Activated naive CD4-positive, alpha-beta T cell treated with anti-CD3 and anti-CD28 coated beads for 36 hours (primary cell): ENCODE data around the gene MLH1. TPM values are rescaled to one million over a fixed set of nuclear protein-coding genes. Genes with fewer than 3 reads are reported as not detected.
"Not testable (repeated sequence)": the region's sequence is repeated elsewhere in the genome, so short reads cannot be mapped to it uniquely, and the experiment has no call there.

ENCODE experiments used
- CTCF ChIA-PET: fragments of 350-600 bp; sonication (Branson Sonifier 250); formaldehyde crosslinking; loops from one replicate; lab custom pipeline; 2021; ENCODE audit warnings: antibody characterized with exemption; lab: Charles Lee
- DNase-seq: peaks from one replicate; pipeline ENCODE4 v3.0.0-alpha.2; 2020
- H3K27ac Mint-ChIP-seq: one replicate; pipeline ENCODE4 v1.8.0; 2021; ENCODE audit warnings: mild to moderate bottlenecking, mixed read lengths
- H3K27me3 Mint-ChIP-seq: one replicate; pipeline ENCODE4 v1.8.0; 2021; ENCODE audit warnings: low read depth, mixed read lengths
- H3K36me3 Mint-ChIP-seq: one replicate; pipeline ENCODE4 v1.8.0; 2021; ENCODE audit warnings: low read depth, mixed read lengths
- H3K4me1 Mint-ChIP-seq: one replicate; pipeline ENCODE4 v1.8.0; 2021; ENCODE audit warnings: low read depth, mixed read lengths
- H3K4me3 Mint-ChIP-seq: one replicate; pipeline ENCODE4 v1.8.0; 2021; ENCODE audit warnings: mild to moderate bottlenecking, moderate library complexity, mixed read lengths
- H3K9me3 Mint-ChIP-seq: one replicate; pipeline ENCODE4 v1.8.0; 2021; ENCODE audit warnings: mixed read lengths
- intact Hi-C: fragments of 100-400 bp; cut with micrococcal nuclease; formaldehyde crosslinking; loops from one replicate; pipeline ENCODE4 v1.15.1; 2023
- total RNA-seq, 2 experiments: library from RNA; stranded (reverse); gene quantifications; one replicate each; pipeline ENCODE4 v1.2.3, GENCODE V29; 2021

The MLH1 gene
- total RNA-seq, 2 experiments from 2014 or later, result 86.6 to 95.3 TPM

GRCh38 chr3:37041546-37042195, 48.4 kb downstream of the MLH1 start:
- no peak overlapping the region for H3K27ac Mint-ChIP-seq
- CTCF ChIA-PET, result no interaction called here
- DNase-seq, result no peak
- intact Hi-C loops, result no loop called here
- H3K4me1 Mint-ChIP-seq, result no peaks in the 10 kb centered on the region
- no peaks in the 10 kb centered on the region for H3K27me3 Mint-ChIP-seq
- no peaks in the 10 kb centered on the region for H3K9me3 Mint-ChIP-seq
- no peak overlapping the region for H3K4me3 Mint-ChIP-seq
- peaks cover 51% of the 10 kb centered on the region for H3K36me3 Mint-ChIP-seq

- H3K4me3 Mint-ChIP-seq, H3K27ac Mint-ChIP-seq, H3K27me3 Mint-ChIP-seq, DNase-seq, H3K9me3 Mint-ChIP-seq, intact Hi-C loops, H3K4me1 Mint-ChIP-seq: not testable (repeated sequence)
- CTCF ChIA-PET, result interaction anchor here (0.7 kb wide), 1 partner anchor 12 kb away, joined by 3 read pairs; no protein-coding TSS in a partner anchor
- peaks cover 50% of the 10 kb centered on the region for H3K36me3 Mint-ChIP-seq
Measured at GRCh38 chr3:37042712-37043111, 49.4 kb downstream of the MLH1 start.

- peaks cover 45% of the 10 kb centered on the region for H3K36me3 Mint-ChIP-seq
- H3K4me3 Mint-ChIP-seq, result no peak overlapping the region
- no peak for DNase-seq
- H3K27me3 Mint-ChIP-seq, result no peaks in the 10 kb centered on the region
- peaks cover 13% of the 10 kb centered on the region for H3K4me1 Mint-ChIP-seq
- intact Hi-C loops, result loop anchor here (10.0 kb wide), 1 partner anchor 165 kb away; no protein-coding TSS in a partner anchor
- CTCF ChIA-PET, result no interaction called here
- no peak overlapping the region for H3K27ac Mint-ChIP-seq
- H3K9me3 Mint-ChIP-seq, result no peaks in the 10 kb centered on the region
Measured at GRCh38 chr3:37050282-37050681, 57.0 kb downstream of the MLH1 start.

GRCh38 chr3:37052860-37053259, 59.5 kb downstream of the MLH1 start:
- intact Hi-C loops, result loop anchor here (10.0 kb wide), 1 partner anchor 162 kb away; no protein-coding TSS in a partner anchor
- Mint-ChIP-seq H3K27ac (no peak overlapping the region), H3K4me3 (no peak overlapping the region), H3K9me3 (no peaks in the 10 kb centered on the region), H3K36me3 (peaks cover 36% of the 10 kb centered on the region), H3K27me3 (no peaks in the 10 kb centered on the region), H3K4me1 (peaks cover 13% of the 10 kb centered on the region)
- DNase-seq, result no peak
- CTCF ChIA-PET, result no interaction called here

- intact Hi-C loops, result loop anchor here (10.0 kb wide), 1 partner anchor 161 kb away; no protein-coding TSS in a partner anchor
- Mint-ChIP-seq H3K27me3 (no peaks in the 10 kb centered on the region), H3K36me3 (peaks cover 36% of the 10 kb centered on the region), H3K4me3 (no peak overlapping the region), H3K27ac (no peak overlapping the region), H3K9me3 (no peaks in the 10 kb centered on the region), H3K4me1 (peaks cover 13% of the 10 kb centered on the region)
- DNase-seq, result no peak
- CTCF ChIA-PET, result no interaction called here
Measured at GRCh38 chr3:37053337-37053736, 60.0 kb downstream of the MLH1 start.

- Mint-ChIP-seq H3K4me1 (peaks cover 13% of the 10 kb centered on the region), H3K27me3 (no peaks in the 10 kb centered on the region), H3K9me3 (no peaks in the 10 kb centered on the region), H3K4me3 (no peak overlapping the region), H3K36me3 (peaks cover 34% of the 10 kb centered on the region), H3K27ac (no peak overlapping the region)
- CTCF ChIA-PET, result no interaction called here
- intact Hi-C loops, result loop anchor here (2.0 to 10.0 kb wide), 2 partner anchors 61 to 161 kb away; no protein-coding TSS in a partner anchor
- DNase-seq, result no peak
Measured at GRCh38 chr3:37053753-37054152, 60.4 kb downstream of the MLH1 start.

- no peak overlapping the region for H3K4me3 Mint-ChIP-seq
- CTCF ChIA-PET, result no interaction called here
- no peak for DNase-seq
- H3K27ac Mint-ChIP-seq, result peak overlapping the region; percentile 66
- no peaks in the 10 kb centered on the region for H3K9me3 Mint-ChIP-seq
- no peaks in the 10 kb centered on the region for H3K27me3 Mint-ChIP-seq
- intact Hi-C loops, result loop anchor here (2.0 to 10.0 kb wide), 2 partner anchors 60 to 160 kb away; no protein-coding TSS in a partner anchor
- H3K4me1 Mint-ChIP-seq, result peaks cover 13% of the 10 kb centered on the region
- peaks cover 28% of the 10 kb centered on the region for H3K36me3 Mint-ChIP-seq
Measured at GRCh38 chr3:37054370-37054769, 61.1 kb downstream of the MLH1 start.

- H3K27ac Mint-ChIP-seq, result peak overlapping the region; percentile 66
Measured at GRCh38 chr3:37055077-37055476, 61.8 kb downstream of the MLH1 start.

GRCh38 chr3:37056826-37057225, 63.5 kb downstream of the MLH1 start:
- Mint-ChIP-seq H3K27ac (no peak overlapping the region), H3K9me3 (no peaks in the 10 kb centered on the region)

More at GRCh38 chr3:37055077-37055476, 61.8 kb downstream of the MLH1 start:
- H3K4me3 Mint-ChIP-seq, H3K27me3 Mint-ChIP-seq, H3K9me3 Mint-ChIP-seq, DNase-seq, CTCF ChIA-PET: not testable (repeated sequence)
- peaks cover 27% of the 10 kb centered on the region for H3K36me3 Mint-ChIP-seq
- H3K4me1 Mint-ChIP-seq, result peaks cover 13% of the 10 kb centered on the region
- intact Hi-C loops, result loop anchor here (2.0 to 10.0 kb wide), 2 partner anchors 60 to 160 kb away; no protein-coding TSS in a partner anchor

GRCh38 chr3:37058117-37058516, 64.8 kb downstream of the MLH1 start:
- CTCF ChIA-PET, result no interaction called here
- Mint-ChIP-seq H3K9me3 (no peaks in the 10 kb centered on the region), H3K27me3 (no peaks in the 10 kb centered on the region), H3K4me3 (no peak overlapping the region), H3K27ac (no peak overlapping the region), H3K4me1 (peaks cover 13% of the 10 kb centered on the region), H3K36me3 (peaks cover 32% of the 10 kb centered on the region)
- DNase-seq, result no peak
- intact Hi-C loops, result loop anchor here (10.0 kb wide), 1 partner anchor 157 kb away; no protein-coding TSS in a partner anchor

More at GRCh38 chr3:37056826-37057225, 63.5 kb downstream of the MLH1 start:
- H3K4me1 Mint-ChIP-seq, result peaks cover 13% of the 10 kb centered on the region
- H3K4me3 Mint-ChIP-seq, result no peak overlapping the region
- H3K27me3 Mint-ChIP-seq, result no peaks in the 10 kb centered on the region
- peaks cover 26% of the 10 kb centered on the region for H3K36me3 Mint-ChIP-seq
- intact Hi-C loops, result loop anchor here (10.0 kb wide), 1 partner anchor 158 kb away; no protein-coding TSS in a partner anchor
- CTCF ChIA-PET, result no interaction called here
- no peak for DNase-seq

GRCh38 chr3:37064747-37065146, 71.4 kb downstream of the MLH1 start:
- H3K9me3 Mint-ChIP-seq, result no peaks in the 10 kb centered on the region
- H3K4me3 Mint-ChIP-seq, result no peak overlapping the region
- DNase-seq, result no peak
- no peaks in the 10 kb centered on the region for H3K4me1 Mint-ChIP-seq
- no peak overlapping the region for H3K27ac Mint-ChIP-seq
- intact Hi-C loops, result no loop called here
- H3K27me3 Mint-ChIP-seq, result no peaks in the 10 kb centered on the region
- peaks cover 25% of the 10 kb centered on the region for H3K36me3 Mint-ChIP-seq
- CTCF ChIA-PET, result no interaction called here

GRCh38 chr3:37067577-37067976, 74.3 kb downstream of the MLH1 start:
- Mint-ChIP-seq H3K9me3 (no peaks in the 10 kb centered on the region), H3K27ac (no peak overlapping the region), H3K4me3 (no peak overlapping the region), H3K27me3 (no peaks in the 10 kb centered on the region), H3K4me1 (peaks cover 1% of the 10 kb centered on the region), H3K36me3 (peaks cover 18% of the 10 kb centered on the region)
- intact Hi-C loops, result no loop called here
- no peak for DNase-seq
- CTCF ChIA-PET, result no interaction called here

- no peaks in the 10 kb centered on the region for H3K27me3 Mint-ChIP-seq
- H3K4me1 Mint-ChIP-seq, result peaks cover 6% of the 10 kb centered on the region
- DNase-seq, result no peak
- H3K36me3 Mint-ChIP-seq, result peaks cover 15% of the 10 kb centered on the region
- CTCF ChIA-PET, result no interaction called here
- no peaks in the 10 kb centered on the region for H3K9me3 Mint-ChIP-seq
- H3K4me3 Mint-ChIP-seq, result no peak overlapping the region
- H3K27ac Mint-ChIP-seq, result no peak overlapping the region
- intact Hi-C loops, result no loop called here
Measured at GRCh38 chr3:37068031-37068430, 74.7 kb downstream of the MLH1 start.
